HG03457 (cell line): ENCODE data around the gene FARSB.
"Not testable (repeated sequence)": the region's sequence is repeated elsewhere in the genome, so short reads cannot be mapped to it uniquely, and the experiment has no call there.

Experiments used
- ATAC-seq: cut with Tn5 transposase; IDR thresholded peaks from one replicate; pipeline ENCODE4 v1.9.1; 2021; ENCODE audit warnings: moderate number of reproducible peaks; ENCODE audit not compliant: unreplicated experiment

Gene FARSB

DNA sequence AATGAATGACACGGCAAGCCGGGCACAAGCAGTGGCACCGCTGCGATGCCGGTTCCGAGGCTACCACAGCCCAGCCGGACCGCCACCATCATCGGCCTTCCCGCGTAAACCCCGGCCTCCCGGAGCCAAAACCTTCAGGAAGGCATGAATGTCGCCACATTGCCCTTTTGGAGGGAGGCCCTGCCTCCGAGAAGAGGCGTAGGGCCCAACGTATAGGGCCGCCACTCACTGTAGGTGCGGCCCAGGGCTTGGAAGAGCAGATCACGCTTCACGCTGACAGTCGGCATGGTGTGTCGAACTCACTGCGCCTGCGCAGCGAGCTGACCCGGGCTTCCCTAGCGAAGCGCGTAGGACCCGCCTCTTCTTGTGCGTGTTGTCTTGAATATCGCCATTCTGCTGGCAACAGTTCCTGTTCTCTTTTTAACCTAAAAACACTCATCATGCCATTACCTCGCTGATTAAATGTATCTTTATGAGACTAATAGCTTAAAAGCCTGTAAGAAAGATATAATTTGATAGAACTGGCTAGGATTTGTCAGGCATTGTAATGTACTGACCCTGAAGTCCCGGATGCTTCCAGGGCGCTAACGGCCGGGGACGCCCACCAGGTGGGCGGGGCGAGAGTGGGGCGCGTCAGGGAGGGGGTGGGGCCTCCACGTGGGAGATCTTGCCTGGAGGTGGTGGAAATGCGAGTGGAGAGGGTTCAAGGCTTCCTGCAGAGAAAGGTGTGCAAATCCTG, at the start of gene FARSB:
Gene FARSB (minus strand): TSS at position 306 of the 739 bp plus-strand sequence. CDS start 19 bp downstream, at position 287.
- ATAC-seq: peak; percentile 82

DNA sequence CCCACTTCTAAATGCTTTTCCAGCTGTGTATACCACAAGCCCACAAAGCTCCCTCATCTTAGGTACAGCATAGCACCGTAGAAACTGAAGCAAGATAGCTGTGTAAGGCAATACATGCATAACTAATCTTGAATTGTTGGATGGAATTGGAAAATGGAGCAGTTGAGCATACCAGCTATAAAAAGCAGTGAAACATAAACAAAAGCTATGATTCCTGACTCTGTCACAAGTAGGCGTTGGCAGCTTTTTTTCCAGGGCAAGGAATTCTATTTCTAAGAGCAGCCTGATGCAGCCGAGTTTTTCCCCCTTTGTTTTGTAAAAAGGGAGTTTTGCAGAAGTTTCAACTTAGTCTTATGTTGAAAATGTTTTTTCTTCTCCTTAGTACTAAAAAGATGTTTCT, 48.0 kb upstream of the FARSB start:
- no peak for ATAC-seq

DNA sequence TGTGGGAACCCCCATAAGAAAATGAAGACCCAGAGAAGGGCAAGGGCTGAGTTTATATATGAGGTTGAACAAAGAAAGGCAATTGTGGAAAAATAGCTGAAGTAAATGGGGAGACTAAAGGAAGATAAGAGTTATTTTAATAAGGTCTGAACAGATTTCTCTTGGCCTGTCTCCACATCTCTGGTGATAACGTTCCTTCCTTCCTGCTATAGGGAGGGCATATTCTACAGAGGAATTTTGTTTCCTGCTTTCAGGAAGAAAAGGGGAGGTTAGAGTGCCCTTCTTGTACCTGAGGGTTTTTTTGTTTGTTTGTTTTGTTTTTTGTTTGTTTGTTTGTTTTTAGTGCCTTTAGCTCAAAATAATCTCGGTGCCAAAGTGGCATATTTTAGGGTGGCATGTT, 47.2 kb upstream of the FARSB start:
- ATAC-seq: no peak

DNA sequence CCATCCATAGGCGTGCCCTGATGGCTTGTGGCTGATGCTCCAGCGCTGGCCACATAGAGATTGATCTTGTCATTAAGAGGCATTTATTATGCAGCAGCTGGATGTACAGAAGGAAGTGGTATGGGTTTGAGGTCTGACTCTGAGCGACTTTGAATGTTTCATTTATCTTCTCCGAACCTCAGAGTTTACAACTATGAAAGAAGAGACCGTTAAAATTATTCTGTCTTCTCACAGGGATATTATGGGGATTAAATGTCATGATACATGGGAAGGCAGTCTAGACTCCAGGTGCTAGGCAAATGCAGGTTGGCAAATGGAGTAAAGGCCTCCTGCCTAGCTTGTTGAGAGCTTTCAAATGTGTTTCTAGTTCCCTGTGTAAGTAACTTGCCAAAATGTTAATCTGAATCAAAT, 45.8 kb upstream of the FARSB start:
- no peak for ATAC-seq

DNA sequence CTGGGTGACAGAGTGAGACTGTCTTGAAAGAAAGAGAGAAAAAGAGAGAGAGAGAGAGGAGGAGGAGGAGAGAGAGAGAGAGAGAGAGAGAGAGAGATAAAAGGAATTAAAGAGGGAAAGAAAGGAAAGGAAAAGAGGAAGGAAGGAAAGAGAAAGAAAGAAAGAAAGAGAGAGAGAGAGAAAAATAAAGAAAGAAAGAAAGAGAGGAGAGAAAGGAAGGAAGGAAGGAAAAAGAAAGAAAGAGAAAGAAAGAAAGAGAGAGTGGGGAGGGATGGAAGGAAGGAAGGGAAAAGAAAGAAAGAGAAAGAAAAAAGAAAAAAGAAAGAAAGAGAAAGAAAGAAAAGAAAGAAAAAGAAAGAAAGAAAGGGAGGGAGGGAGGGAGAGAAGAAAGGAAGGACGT, 45.3 kb upstream of the FARSB start:
- ATAC-seq: no peak

DNA sequence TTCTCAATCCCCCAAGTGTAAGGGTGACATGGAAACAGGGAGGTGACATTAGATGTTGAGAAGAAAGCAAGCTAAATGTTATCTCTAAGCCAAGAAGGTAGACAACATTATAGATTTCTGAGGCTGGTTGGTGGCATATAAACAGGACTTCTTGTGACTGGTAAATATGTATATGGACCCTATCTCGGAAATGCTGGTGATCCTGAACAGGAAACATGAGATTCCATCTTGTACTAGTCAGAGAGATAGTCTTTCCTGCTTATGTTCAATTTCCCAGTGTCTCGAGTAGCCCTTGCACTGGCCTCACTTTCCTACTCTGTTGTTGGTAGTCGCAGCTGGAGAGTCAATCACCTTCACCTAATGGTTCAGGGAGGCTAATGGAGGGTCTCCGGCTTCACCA, 42.4 kb upstream of the FARSB start:
- no peak for ATAC-seq

DNA sequence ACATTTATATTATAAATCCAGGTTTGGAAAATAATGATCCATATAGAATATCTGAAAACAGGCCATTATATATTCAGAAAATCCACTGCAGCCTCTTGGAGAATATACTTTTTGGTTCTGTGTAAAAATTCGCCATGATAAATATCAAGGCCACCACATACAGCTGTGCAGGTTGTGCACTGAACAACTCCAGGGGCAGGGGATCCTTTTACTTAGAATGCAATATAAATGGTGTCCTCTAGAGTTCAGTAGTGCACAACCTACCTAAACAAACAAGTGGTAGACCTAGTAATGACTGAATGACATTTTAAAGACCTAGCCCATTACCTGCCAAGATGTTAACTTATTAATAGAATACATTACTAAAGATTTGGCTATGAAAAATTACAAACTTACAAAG, 37.9 kb upstream of the FARSB start:
- no peak for ATAC-seq

DNA sequence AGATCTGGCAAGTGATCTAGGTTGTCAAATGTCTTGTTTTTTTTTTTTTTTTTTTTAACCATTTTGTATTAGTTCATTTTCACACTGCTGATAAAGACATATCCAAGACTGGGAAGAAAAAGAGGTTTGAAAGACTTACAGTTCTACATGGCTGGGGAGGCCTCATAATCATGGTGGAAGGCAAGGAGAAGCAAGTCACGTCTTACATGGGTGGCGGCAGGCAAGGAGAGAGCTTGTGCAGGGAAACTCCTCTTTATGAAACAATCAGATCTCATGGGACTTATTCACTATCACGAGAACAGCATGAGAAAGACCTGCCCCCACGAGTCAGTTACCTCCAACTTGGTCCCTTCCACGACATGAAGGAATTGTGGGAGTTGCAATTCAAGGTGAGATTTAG, 37.5 kb upstream of the FARSB start:
- ATAC-seq: not testable (repeated sequence)

DNA sequence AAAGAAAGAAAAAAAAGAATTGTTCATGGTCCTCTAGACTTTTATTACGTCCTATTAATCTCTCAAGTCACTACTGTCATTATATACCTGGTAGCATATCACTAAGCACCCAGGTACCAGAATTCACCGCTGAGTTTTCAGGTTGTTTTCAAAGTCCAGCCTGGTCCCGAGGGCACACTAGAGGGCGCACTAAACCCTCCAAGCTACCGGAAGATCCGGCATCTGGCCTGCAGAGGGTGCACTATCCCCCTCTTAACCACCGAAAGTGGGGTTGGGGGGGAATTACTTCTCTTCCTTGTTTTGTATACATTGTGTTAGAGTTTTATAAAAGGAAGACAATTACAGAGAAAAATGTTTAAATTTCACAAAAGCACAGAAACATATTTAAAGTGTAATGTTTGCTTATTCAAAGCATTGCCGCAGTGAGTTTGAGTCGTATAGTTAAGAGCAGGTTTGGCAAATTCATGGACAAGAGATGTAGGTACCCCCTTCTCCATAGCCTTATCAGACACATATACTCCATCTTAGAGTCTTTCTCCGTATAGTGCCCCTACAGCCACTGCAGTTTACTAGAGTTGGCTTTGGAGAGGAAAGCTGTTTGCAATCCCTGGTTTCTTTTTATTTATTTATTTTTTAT, 34.8 kb upstream of the FARSB start:
- peak; percentile 91 for ATAC-seq

DNA sequence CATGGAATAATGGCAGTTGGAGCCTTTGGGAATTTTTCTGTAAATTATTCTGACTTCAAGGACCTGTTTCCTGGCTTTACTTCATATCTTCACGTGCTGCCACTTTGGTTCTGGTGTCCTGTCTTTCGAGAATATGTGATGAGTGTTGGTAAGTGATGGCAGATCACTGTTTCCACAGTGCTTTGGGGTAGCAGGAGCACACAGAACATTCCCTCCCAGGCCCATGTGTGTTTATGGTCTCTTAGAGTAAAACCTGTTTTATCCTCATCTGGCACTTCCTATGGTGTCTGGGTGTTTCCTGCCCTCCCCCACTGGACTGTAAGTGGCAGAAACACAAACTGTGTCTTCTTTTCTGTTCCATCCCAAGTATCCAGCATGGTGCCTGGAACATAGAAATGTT, 33.4 kb upstream of the FARSB start:
- no peak for ATAC-seq

DNA sequence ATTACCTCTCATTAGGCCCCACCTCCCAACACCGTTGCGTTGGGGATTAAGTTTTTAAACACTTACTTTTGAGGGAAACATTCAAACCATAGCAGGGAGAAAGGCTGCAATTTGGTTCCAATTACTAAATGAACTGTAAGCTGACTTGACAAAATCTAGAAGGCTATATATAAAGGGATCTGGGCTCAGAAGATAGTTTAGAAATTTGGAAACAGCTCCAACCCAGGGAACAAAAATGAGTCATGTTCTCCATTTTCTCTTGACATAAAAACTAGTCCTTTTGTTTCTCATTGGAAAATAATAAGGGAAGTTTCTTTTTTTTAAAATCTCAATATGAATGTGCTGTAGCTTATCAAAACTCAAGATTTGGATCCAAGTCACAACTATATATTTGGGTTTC, 33.0 kb upstream of the FARSB start:
- no peak for ATAC-seq

DNA sequence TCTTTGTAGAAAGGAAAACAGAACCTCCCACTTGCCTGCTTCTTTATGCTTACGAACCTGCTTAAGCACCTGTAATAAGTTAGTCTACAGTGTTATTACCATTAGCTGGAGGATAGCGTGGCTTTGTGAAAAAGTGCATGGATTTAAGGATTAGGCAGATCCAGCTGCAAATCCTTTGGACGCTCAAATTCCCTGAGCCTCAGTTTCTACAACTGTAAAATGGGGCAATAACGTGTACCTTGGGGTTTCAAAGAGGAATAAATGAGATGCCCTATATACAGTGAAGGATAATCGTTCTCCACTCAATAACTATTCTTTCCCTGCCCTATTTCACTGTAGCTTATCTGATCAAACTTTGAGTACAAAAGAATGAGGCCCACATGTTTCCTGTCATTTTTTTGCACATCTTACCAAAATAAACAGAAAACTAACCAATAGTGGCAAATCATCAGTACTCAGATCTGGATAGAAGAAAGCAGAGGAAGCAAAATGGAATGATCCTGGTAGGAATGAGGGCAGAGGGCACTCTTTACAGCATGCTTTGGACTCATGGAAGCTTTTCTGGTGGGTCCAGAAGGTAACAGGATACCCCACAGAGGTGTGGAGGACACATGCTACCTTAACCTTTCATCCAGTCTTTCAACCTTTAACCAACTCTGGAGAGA, 30.3 kb upstream of the FARSB start:
- ATAC-seq: no peak

DNA sequence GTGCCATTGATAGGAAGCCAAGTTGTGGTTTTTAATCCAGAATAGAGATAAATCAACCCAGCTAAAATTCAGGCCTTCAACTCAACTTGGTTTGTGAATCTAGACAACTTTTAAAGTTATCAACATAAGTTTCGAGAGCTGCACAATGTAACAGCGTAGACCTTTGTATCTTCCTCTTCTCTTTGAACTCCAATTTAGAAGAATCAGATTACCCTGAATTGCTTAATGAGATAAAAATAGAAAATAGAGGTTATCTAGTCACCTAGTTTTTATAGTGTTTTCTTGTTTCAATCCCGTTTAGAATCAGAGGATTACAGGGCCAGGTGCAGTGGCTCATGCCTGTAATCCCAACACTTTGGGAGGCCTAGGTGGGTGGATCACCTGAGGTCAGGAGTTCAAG, 27.9 kb upstream of the FARSB start:
- no peak for ATAC-seq

DNA sequence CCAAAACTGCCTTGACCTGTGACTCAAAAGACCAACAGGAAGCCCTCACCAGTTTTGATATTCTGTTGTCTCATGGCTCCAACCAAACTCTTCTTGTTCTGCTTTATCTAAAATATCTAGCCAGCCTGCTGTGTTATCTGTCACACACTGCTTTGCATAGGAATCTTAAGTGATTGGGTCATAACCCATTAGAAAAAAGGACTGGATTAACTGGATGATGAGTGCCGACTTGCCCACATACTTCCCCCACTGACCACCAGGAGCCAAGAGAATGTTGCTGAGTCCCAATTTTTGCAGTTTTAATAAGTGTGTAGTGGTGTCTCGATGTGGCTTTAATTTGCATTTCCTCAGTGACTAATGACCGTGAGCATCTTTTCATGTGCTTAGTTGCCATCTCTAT, 22.1 kb upstream of the FARSB start:
- ATAC-seq: no peak

DNA sequence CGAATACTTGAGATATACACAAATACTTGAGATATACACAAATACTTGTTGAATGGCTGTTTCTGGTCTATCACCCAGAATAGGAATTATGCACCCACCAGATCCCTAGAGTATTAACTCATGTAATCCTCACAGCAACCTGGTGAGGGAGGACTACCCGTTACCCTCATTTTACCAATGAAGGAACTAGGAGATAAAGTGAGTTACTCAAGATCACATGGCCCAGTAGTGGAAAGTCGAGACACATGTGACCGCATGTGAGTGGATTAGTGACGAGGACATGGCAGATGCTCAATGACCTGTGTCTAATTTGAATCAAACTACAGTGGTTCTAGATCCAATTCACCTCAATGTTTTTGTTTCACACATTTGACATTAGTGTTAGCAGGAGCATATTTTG, 18.0 kb upstream of the FARSB start:
- ATAC-seq: no peak

DNA sequence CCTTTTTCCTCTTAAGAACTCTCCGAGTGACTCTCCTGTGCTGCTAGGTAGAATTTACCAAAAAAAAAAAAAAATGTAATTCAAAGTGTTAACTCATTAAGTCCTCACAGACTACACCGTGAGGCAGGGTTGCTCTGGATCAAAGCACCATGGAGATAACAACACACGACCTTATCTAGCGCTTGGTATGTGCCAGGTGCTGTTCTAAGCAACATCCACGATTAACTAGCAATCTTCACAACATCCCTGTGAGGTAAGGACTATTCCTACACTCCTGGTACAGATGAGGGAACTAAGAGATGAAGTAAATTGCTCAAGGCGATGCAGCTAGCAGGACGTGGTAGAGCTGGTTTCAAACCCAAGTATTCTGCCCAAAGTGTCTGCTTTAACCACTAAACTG, 17.4 kb upstream of the FARSB start:
- no peak for ATAC-seq

DNA sequence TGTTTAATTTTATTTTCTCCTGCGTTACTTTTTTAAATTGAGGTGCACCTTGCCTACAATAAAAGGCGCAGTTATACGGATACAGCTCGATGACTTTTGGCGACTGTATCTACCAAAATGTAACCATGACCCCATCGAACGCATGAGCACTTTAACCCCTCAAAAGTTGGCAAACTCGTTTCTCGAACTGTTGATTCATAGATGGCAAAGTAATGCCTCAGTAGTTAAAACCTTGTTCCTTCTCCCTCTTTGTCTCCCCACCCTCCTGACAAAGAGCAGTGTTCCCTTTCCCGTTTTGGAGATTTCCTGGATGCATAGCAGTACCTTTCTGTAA, 16.1 kb upstream of the FARSB start:
- no peak for ATAC-seq

DNA sequence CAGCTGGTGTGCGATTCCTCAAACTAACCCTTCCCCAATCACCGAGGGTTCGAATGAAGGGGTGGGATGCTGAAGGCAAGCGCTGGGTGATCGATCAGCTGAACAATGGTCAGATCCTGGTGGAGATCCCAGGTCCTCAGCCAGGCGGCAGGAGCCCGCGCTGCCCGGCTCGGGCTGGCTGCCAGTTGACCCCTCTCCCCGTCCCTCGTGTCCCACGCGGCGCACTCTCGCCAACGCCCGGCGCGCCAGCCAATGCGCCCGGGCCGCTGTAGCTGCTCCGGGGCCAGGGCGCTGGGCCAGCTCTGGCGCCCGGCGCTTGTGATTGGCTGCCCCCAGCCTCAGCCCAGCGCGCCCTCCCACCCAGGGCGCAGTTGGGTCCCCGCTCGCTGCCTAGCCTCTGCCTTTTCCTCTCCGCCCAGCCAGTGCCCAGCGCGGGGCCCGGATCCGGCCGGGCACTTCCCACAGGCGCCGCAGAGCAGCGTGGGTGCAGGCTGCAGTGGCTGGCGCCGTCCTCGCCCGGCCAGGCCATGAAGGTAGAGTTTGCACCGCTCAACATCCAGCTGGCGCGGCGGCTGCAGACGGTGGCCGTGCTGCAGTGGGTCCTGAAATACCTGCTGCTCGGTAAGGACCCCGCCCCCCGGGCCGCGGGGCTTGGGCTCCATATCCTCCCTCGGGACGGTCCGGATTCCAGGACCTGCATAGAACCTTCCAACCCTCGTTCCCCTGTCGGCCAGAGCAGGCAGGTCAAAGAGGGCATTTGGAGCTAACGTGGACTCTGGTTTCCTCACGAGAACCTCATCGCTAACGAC, 15.6 kb upstream of the FARSB start, which contains the start of gene MOGAT1:
Gene MOGAT1 (plus strand): TSS at position 400 of the 809 bp plus-strand sequence. CDS start 128 bp downstream, at position 528.
- no peak for ATAC-seq

DNA sequence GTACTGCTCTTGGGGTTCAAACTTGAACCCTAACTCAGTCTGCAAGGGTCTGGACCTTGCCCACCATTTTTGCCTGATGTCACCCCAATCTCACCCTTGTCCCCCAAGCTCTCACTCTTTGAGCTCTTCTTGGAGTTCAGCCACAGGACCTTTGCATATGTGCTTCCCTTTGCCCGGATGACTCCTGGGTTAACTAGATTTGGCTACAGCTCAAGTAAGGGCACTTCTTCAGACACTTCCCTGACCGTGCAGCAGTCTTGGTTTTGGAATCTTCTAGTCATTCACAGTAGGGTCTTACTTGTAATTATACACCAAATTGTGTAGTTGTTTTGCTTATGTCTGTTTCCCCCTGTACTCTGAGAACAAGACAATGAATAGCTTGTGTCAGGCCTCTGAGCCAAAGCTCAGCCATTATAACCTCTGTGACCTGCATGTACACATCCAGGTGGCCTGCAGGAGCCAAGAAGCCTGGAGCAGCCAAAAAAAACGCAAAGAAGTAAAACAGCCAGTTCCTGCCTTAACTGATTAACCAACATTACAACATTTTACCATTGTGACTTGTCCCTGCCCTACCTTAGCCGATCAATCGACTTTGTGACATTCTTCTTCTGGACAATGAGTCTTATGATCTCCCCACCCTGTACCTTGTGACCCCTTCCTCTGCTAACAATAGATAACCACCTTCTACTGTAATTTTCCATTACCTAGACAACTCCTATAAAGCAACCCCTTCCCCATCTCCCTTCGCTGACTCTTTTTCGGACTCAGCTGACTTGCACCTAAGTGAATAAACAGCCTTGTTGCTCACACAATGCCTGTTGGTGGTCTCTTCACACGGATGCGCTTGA, 14.5 kb upstream of the FARSB start:
- no peak for ATAC-seq

DNA sequence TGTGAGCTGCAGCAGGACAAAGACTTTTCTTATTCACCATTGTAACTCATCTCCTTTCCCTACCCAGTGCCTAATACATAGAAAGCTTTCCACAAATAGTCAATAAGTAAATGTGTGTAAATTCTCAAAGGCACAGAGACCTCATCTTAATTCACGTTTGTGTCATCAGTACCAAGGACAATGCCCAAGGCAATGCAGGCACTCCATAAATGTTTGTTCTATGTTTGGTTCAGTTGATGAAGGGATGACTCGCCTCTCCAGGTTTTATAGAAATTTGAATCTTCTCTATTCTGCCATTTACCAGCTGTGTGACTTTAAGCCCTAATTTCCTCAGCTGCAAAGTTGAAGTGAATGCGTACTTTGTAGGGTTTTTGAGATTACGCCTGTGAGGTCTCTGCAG, 13.5 kb upstream of the FARSB start:
- ATAC-seq: no peak
